GM18517 (cell line): ENCODE measurements around the gene RNF111.
"Not testable (repeated sequence)": the region's sequence is repeated elsewhere in the genome, so short reads cannot be mapped to it uniquely, and the experiment has no call there.

ENCODE experiments used
- ATAC-seq: cut with Tn5 transposase; IDR thresholded peaks from one replicate; pipeline ENCODE4 v1.9.1; 2021; ENCODE audit warnings: mild to moderate bottlenecking, moderate library complexity; ENCODE audit not compliant: unreplicated experiment

RNF111 gene

GRCh38 chr15:59127255-59127654 lies 139.8 kb downstream of the RNF111 start:
- not testable (repeated sequence) for ATAC-seq

GRCh38 chr15:59131456-59131855 lies 144.0 kb downstream of the RNF111 start:
- no peak for ATAC-seq

GRCh38 chr15:59131969-59132562 lies 144.6 kb downstream of the RNF111 start:
- ATAC-seq: no peak

GRCh38 chr15:59133929-59134427 lies 146.5 kb downstream of the RNF111 start:
- no peak for ATAC-seq

- no peak for ATAC-seq
Observed at GRCh38 chr15:59137566-59137965, 150.1 kb downstream of the RNF111 start.

- no peak for ATAC-seq
Observed at GRCh38 chr15:59138243-59138642, 150.8 kb downstream of the RNF111 start.

GRCh38 chr15:59140422-59141226 lies 153.2 kb downstream of the RNF111 start:
- ATAC-seq: no peak

- no peak for ATAC-seq
Observed at GRCh38 chr15:59143281-59143680, 155.8 kb downstream of the RNF111 start.

- not testable (repeated sequence) for ATAC-seq
Observed at GRCh38 chr15:59144594-59144993, 157.1 kb downstream of the RNF111 start.
